Caco-2 (cell line): ENCODE data around the gene HCK. TPM values are rescaled to one million over a fixed set of nuclear protein-coding genes. Genes with fewer than 3 reads are reported as not detected.
"Not testable (repeated sequence)": the region's sequence is repeated elsewhere in the genome, so short reads cannot be mapped to it uniquely, and the experiment has no call there.

Source experiments
- BruUV-seq: library from RNA; stranded (reverse); fragments of 400-500 nt; replicated peaks from 2 replicates; lab custom pipeline; 2021; lab: Mats Ljungman, UMichigan
- CTCF ChIA-PET: fragments of 300-600 bp; sonication (Branson Sonifier 250); formaldehyde crosslinking; loops from one replicate; lab custom pipeline; 2022; ENCODE audit warnings: antibody characterized with exemption; lab: Charles Lee
- POLR2A ChIA-PET: fragments of 300-600 bp; sonication (Branson Sonifier 250); formaldehyde crosslinking; loops from one replicate; lab custom pipeline; 2022; ENCODE audit warnings: antibody characterized with exemption; lab: Charles Lee
- DNase-seq, 2 experiments: peaks; one replicate each; pipeline versions ENCODE4 v3.0.0 to v3.0.0-alpha.2; 2020 to 2022
- H3K27me3 ChIP-seq: replicated peaks from 2 replicates; pipeline ENCODE4 v1.6.0; 2011; ENCODE audit warnings: low read length; ENCODE audit not compliant: control insufficient read depth, insufficient read depth
- H3K36me3 ChIP-seq: 2 replicates; pipeline ENCODE4 v1.5.1; 2011; ENCODE audit warnings: low read length; ENCODE audit not compliant: control insufficient read depth, insufficient read depth
- H3K4me1 ChIP-seq: fragments of 250-450 bp; sonication (Bioruptor Pico); 2 replicates; pipeline ENCODE4 v1.5.1; 2020; ENCODE audit warnings: mild to moderate bottlenecking
- H3K4me3 ChIP-seq: 2 replicates; pipeline ENCODE4 v1.5.1; 2011; ENCODE audit warnings: low read depth, mild to moderate bottlenecking, control low read depth, low read length
- H3K9me3 ChIP-seq: fragments of 250-450 bp; sonication (Bioruptor Pico); 2 replicates; pipeline ENCODE4 v1.5.1; 2020; ENCODE audit warnings: mild to moderate bottlenecking, moderate library complexity
- H3K27ac Mint-ChIP-seq: one replicate; pipeline ENCODE4 v1.8.0; 2022; ENCODE audit warnings: mixed read lengths; ENCODE audit not compliant: unreplicated experiment
- H3K27me3 Mint-ChIP-seq: one replicate; pipeline ENCODE4 v1.8.0; 2022; ENCODE audit warnings: mixed read lengths; ENCODE audit not compliant: insufficient read depth, unreplicated experiment
- H3K36me3 Mint-ChIP-seq: one replicate; pipeline ENCODE4 v1.8.0; 2022; ENCODE audit warnings: mild to moderate bottlenecking, mixed read lengths; ENCODE audit not compliant: insufficient read depth, unreplicated experiment
- H3K4me1 Mint-ChIP-seq: one replicate; pipeline ENCODE4 v1.8.0; 2022; ENCODE audit warnings: low read depth, mixed read lengths; ENCODE audit not compliant: unreplicated experiment
- H3K4me3 Mint-ChIP-seq: one replicate; pipeline ENCODE4 v1.8.0; 2022; ENCODE audit warnings: mild to moderate bottlenecking, moderate library complexity, mixed read lengths; ENCODE audit not compliant: unreplicated experiment
- H3K9me3 Mint-ChIP-seq: one replicate; pipeline ENCODE4 v1.8.0; 2022; ENCODE audit warnings: mixed read lengths; ENCODE audit not compliant: unreplicated experiment
- intact Hi-C: fragments of 100-400 bp; cut with micrococcal nuclease; formaldehyde crosslinking; loops from one replicate; pipeline ENCODE4 v1.10.0; 2022; ENCODE audit not compliant: unreplicated experiment
- total RNA-seq: library from RNA; stranded (reverse); gene quantifications from 2 replicates; pipeline ENCODE4 v1.2.3, GENCODE V29; 2022
- TF ChIP-seq, protein P1 (sequence below), 2 experiments: fragments of 200-600 bp in 1 of 2; IDR thresholded peaks; 1 replicate in 1 of 2; 2 replicates in 1 of 2; pipeline versions ENCODE4 v1.5.1 to v1.8.0; 2011 to 2022; ENCODE audit warnings: antibody characterized with exemption in 1 of 2, control low read depth in 1 of 2, inconsistent platforms in 1 of 2, low read depth in 1 of 2, low read length in 1 of 2, mild to moderate bottlenecking in 1 of 2, moderate library complexity in 1 of 2; ENCODE audit not compliant: insufficient read depth in 1 of 2, severe bottlenecking in 1 of 2, unreplicated experiment in 1 of 2

The HCK gene
- total RNA-seq, 1 experiment from 2014 or later: not detected

DNA sequence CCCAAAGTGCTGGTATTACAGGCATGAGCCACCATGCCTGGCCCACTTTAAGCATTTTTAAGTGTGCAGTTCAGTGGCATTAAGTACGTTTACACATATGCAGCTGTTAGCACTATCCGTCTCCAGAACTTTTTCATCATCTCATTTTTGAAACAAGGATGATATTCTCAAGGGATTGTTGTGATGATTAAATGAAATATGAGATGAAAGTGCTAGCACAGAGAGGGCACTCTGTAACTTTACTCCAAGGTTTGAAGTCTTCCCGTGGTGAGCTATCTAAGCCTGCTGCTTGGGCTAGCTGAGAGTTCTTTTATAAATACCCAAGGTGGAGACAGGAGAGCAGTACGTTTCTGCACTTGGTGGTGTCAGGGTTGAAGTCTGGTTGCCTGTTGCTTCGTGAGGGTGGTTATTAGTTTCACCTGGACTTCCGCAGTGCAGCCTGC is 64.1 kb downstream of the HCK start:
- ChIA-PET CTCF (interaction anchor here (0.6 to 0.9 kb wide), 2 partner anchors 25 to 255 kb away, joined by 3 to 5 read pairs; no protein-coding TSS in a partner anchor), POLR2A (interaction anchor here (0.6 to 0.7 kb wide), 2 partner anchors 43 to 235 kb away, joined by 4 to 8 read pairs; no protein-coding TSS in a partner anchor)
- BruUV-seq: no TSS peak
- Histone ChIP-seq H3K9me3 (peaks cover 11% of the 10 kb centered on the region), H3K27me3 (no peaks in the 10 kb centered on the region), H3K36me3 (no peaks in the 10 kb centered on the region), H3K4me1 (peaks cover 2% of the 10 kb centered on the region; the same call in 1 of the 2 replicates), H3K4me3 (no peak overlapping the region)
- H3K27me3 Mint-ChIP-seq: no peaks in the 10 kb centered on the region
- peaks cover 8% of the 10 kb centered on the region for H3K9me3 Mint-ChIP-seq
- H3K4me3 Mint-ChIP-seq: no peak overlapping the region
- peaks cover 39% of the 10 kb centered on the region for H3K36me3 Mint-ChIP-seq
- peaks cover 7% of the 10 kb centered on the region for H3K4me1 Mint-ChIP-seq
- peak in 1 of 2 experiments; percentile 25 for DNase-seq
- TF ChIP-seq, protein P1, sequence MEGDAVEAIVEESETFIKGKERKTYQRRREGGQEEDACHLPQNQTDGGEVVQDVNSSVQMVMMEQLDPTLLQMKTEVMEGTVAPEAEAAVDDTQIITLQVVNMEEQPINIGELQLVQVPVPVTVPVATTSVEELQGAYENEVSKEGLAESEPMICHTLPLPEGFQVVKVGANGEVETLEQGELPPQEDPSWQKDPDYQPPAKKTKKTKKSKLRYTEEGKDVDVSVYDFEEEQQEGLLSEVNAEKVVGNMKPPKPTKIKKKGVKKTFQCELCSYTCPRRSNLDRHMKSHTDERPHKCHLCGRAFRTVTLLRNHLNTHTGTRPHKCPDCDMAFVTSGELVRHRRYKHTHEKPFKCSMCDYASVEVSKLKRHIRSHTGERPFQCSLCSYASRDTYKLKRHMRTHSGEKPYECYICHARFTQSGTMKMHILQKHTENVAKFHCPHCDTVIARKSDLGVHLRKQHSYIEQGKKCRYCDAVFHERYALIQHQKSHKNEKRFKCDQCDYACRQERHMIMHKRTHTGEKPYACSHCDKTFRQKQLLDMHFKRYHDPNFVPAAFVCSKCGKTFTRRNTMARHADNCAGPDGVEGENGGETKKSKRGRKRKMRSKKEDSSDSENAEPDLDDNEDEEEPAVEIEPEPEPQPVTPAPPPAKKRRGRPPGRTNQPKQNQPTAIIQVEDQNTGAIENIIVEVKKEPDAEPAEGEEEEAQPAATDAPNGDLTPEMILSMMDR (IDR thresholded peaks at IDR 0.05; ENCODE audit: insufficient read depth in 1 of 2, low read depth in 1 of 2, low read length in 1 of 2, severe bottlenecking in 1 of 2, unreplicated experiment in 1 of 2): no peak
- H3K27ac Mint-ChIP-seq: no peak overlapping the region
- intact Hi-C loops: no loop called here

DNA sequence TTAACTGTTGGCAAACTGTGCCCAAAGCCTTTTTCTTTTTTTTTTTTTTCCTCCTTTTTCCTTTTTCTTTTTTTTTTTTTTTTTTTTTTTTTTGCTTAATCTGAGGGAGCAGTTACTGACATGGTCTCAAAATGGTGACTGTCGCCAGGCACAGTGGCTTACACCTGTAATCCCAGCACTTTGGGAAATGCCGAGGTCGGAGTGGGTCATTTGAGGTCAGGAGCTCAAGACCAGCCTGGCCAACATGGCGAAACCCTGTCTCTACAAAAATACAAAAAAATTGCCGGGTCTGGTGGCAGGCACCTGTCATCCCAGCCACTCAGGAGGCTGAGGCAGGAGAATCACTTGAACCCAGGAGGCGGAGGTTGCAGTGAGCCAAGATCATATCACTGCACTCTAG is 64.8 kb downstream of the HCK start:
- CTCF ChIA-PET: interaction anchor here (0.6 kb wide), 2 partner anchors 255 to 561 kb away, joined by 3 to 5 read pairs; no protein-coding TSS in a partner anchor
- H3K9me3 ChIP-seq: peaks cover 11% of the 10 kb centered on the region
- H3K27me3 Mint-ChIP-seq, H3K27me3 ChIP-seq, H3K9me3 Mint-ChIP-seq, H3K36me3 ChIP-seq, H3K4me3 Mint-ChIP-seq, H3K27ac Mint-ChIP-seq, H3K4me1 ChIP-seq, H3K4me1 Mint-ChIP-seq, intact Hi-C loops, BruUV-seq, H3K4me3 ChIP-seq: not testable (repeated sequence)
- peaks cover 39% of the 10 kb centered on the region for H3K36me3 Mint-ChIP-seq
- POLR2A ChIA-PET: interaction anchor here (0.7 kb wide), 1 partner anchor 234 kb away, joined by 8 read pairs; no protein-coding TSS in a partner anchor
- DNase-seq: peak in 1 of 2 experiments; percentile 30

DNA sequence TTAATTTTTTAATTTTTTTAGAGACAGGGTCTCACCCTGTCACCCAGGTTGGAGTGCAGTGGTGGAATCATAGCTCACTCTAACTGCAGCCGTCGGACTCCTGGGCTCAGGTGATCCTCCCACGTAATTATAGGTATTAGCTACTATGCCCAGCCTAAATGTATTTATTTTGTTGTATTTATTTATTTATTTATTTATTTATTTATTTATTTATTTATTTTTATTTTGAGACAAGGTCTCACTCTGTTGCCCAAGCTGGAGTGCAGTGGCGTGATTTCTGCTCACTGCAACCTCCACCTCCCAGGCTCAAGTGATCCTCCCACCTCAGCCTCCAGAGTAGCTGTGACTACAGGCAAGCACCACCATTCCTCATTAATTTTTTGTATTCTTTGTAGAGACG is 66.4 kb downstream of the HCK start:
- H3K27me3 ChIP-seq, BruUV-seq, CTCF ChIA-PET, H3K4me3 ChIP-seq, H3K4me3 Mint-ChIP-seq, H3K4me1 Mint-ChIP-seq, H3K27ac Mint-ChIP-seq, H3K4me1 ChIP-seq, H3K36me3 ChIP-seq, H3K9me3 Mint-ChIP-seq, H3K27me3 Mint-ChIP-seq, intact Hi-C loops: not testable (repeated sequence)
- H3K9me3 ChIP-seq: peaks cover 11% of the 10 kb centered on the region
- POLR2A ChIA-PET: interaction anchor here (0.9 kb wide), 1 partner anchor 9 kb away, joined by 4 read pairs; the partner anchor contains the start of gene TM9SF4
- peak in 1 of 2 experiments; percentile 29 for DNase-seq
- H3K36me3 Mint-ChIP-seq: peaks cover 51% of the 10 kb centered on the region

DNA sequence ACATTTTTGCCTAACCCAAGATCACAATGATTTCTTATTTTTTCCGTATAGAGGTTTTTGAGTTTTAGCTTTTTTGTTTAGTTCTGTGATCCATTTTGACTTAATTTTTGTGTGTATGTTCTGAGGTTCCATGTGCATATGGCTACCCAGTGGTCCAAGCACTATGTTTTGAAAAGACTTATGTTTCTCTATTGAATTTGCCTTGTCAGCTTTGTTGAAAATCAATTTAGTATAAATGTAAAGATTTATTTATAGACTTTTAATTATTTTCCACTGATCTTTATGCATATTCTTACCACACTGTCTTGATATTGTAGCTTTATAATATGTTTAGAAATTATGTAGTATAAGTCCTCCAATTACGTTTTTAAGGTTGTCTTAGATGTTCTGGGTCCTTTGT is 67.7 kb downstream of the HCK start:
- Mint-ChIP-seq H3K4me1 (no peaks in the 10 kb centered on the region), H3K9me3 (peaks cover 8% of the 10 kb centered on the region), H3K27me3 (no peaks in the 10 kb centered on the region), H3K36me3 (peaks cover 59% of the 10 kb centered on the region), H3K4me3 (no peak overlapping the region), H3K27ac (no peak overlapping the region)
- Histone ChIP-seq H3K9me3 (peaks cover 11% of the 10 kb centered on the region), H3K36me3 (0 out of 2 replicates have a peak, but pooled peaks cover 1% of the 10 kb centered on the region), H3K4me3 (no peak overlapping the region), H3K27me3 (no peaks in the 10 kb centered on the region), H3K4me1 (no peaks in the 10 kb centered on the region)
- intact Hi-C loops: no loop called here
- DNase-seq: no peak
- ChIA-PET CTCF (no interaction called here), POLR2A (no interaction called here)
- no TSS peak for BruUV-seq
- TF ChIP-seq, protein P1 (IDR thresholded peaks at IDR 0.05; ENCODE audit: insufficient read depth in 1 of 2, low read depth in 1 of 2, low read length in 1 of 2, severe bottlenecking in 1 of 2, unreplicated experiment in 1 of 2): no peak

DNA sequence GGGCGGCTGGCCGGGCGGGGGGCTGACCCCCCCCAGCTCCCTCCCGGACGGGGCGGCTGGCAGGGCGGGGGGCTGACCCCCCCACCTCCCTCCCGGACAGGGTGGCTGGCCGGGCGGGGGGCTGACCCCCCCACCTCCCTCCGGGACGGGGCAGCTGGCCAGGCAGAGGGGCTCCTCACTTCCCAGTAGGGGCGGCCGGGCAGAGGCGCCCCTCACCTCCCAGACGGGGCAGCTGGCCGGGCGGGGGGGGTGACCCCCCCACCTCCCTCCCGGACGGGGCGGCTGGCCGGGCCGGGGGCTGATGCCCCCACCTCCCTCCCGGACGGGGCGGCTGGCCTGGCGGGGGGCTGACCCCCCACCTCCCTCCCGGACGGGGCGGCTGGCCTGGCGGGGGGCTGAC is 69.9 kb downstream of the HCK start:
- intact Hi-C loops, H3K9me3 Mint-ChIP-seq, H3K36me3 ChIP-seq, H3K27ac Mint-ChIP-seq, DNase-seq, BruUV-seq, H3K4me1 ChIP-seq, H3K4me3 ChIP-seq, H3K4me3 Mint-ChIP-seq, H3K27me3 Mint-ChIP-seq, H3K27me3 ChIP-seq, H3K4me1 Mint-ChIP-seq, POLR2A ChIA-PET, CTCF ChIA-PET: not testable (repeated sequence)
- peaks cover 11% of the 10 kb centered on the region for H3K9me3 ChIP-seq
- peaks cover 43% of the 10 kb centered on the region for H3K36me3 Mint-ChIP-seq
